Loucy (cell line): Measurements from ENCODE around the gene PPP1CA.

Experiments used
- H2AFZ ChIP-seq: fragments of 200-600 bp; sonication (generic); 2 replicates; pipeline ENCODE4 v1.6.0; 2016; ENCODE audit warnings: antibody characterized with exemption, mild to moderate bottlenecking, low read length, moderate library complexity
- H3F3A ChIP-seq: fragments of 200-600 bp; 2 replicates; pipeline ENCODE4 v1.6.0; 2016; ENCODE audit warnings: antibody characterized with exemption, low read depth, mild to moderate bottlenecking
- H3K27me3 ChIP-seq: fragments of 200-600 bp; sonication (generic); 2 replicates; pipeline ENCODE4 v1.6.1; 2014; ENCODE audit warnings: low read length, mild to moderate bottlenecking; ENCODE audit not compliant: insufficient read depth, poor library complexity, severe bottlenecking
- H3K36me3 ChIP-seq: fragments of 200-600 bp; sonication (generic); 2 replicates; pipeline ENCODE4 v1.6.1; 2016; ENCODE audit warnings: low read length; ENCODE audit not compliant: insufficient read depth
- H3K4me1 ChIP-seq: fragments of 200-600 bp; sonication (generic); 2 replicates; pipeline ENCODE4 v1.5.1; 2014; ENCODE audit warnings: low read length, mild to moderate bottlenecking; ENCODE audit not compliant: insufficient read depth, poor library complexity, severe bottlenecking
- H3K4me2 ChIP-seq: fragments of 200-600 bp; sonication (generic); 2 replicates; pipeline ENCODE4 v1.6.0; 2014; ENCODE audit warnings: antibody characterized with exemption, low read length, low read depth, mild to moderate bottlenecking; ENCODE audit not compliant: poor library complexity, severe bottlenecking
- H3K4me3 ChIP-seq: fragments of 200-600 bp; sonication (generic); 2 replicates; pipeline ENCODE4 v1.5.1; 2014; ENCODE audit warnings: low read length, mild to moderate bottlenecking, mixed read lengths; ENCODE audit not compliant: poor library complexity, severe bottlenecking
- H3K79me2 ChIP-seq: fragments of 200-600 bp; sonication (generic); 2 replicates; pipeline ENCODE4 v1.6.1; 2014; ENCODE audit warnings: low read length; ENCODE audit not compliant: insufficient read depth
- H3K9ac ChIP-seq: fragments of 200-600 bp; sonication (generic); 2 replicates; pipeline ENCODE4 v1.6.0; 2014; ENCODE audit warnings: mild to moderate bottlenecking, low read depth, low read length, moderate library complexity; ENCODE audit not compliant: poor library complexity, severe bottlenecking
- H3K9me2 ChIP-seq: fragments of 200-600 bp; sonication (generic); replicated peaks from 2 replicates; pipeline ENCODE4 v1.6.1; 2016; ENCODE audit warnings: low read depth, low read length, mixed read lengths
- H3K9me3 ChIP-seq: fragments of 200-600 bp; sonication (generic); 2 replicates; pipeline ENCODE4 v1.6.1; 2014; ENCODE audit warnings: mild to moderate bottlenecking, antibody characterized with exemption, low read length, low read depth; ENCODE audit not compliant: insufficient read depth
- H4K20me1 ChIP-seq: fragments of 200-600 bp; sonication (generic); 2 replicates; pipeline ENCODE4 v1.6.0; 2014; ENCODE audit warnings: antibody characterized with exemption, low read length, mild to moderate bottlenecking; ENCODE audit not compliant: insufficient read depth, poor library complexity, severe bottlenecking
- EZH2phosphoT487 ChIP-seq: fragments of 200-600 bp; IDR thresholded peaks from 2 replicates; pipeline ENCODE4 v1.6.1; 2018; ENCODE audit warnings: antibody characterized with exemption, mild to moderate bottlenecking, moderate library complexity, borderline replicate concordance
- TF ChIP-seq, protein P1 (sequence below): fragments of 200-600 bp; sonication (generic); conservative IDR thresholded peaks from 2 replicates; pipeline ENCODE4 v1.5.1; 2014; ENCODE audit warnings: mild to moderate bottlenecking, antibody characterized with exemption, low read length

Gene PPP1CA

GRCh38 chr11:67392183-67392715 is 9.4 kb downstream of the PPP1CA start:
- Histone ChIP-seq H3K4me3 (peak overlapping the region; percentile 97), H3K9me3 (no peaks in the 10 kb centered on the region), H4K20me1 (peaks cover 28% of the 10 kb centered on the region), H3F3A (peaks cover 3% of the 10 kb centered on the region; the same call in 1 of the 2 replicates), H3K9me2 (no peaks in the 10 kb centered on the region), H3K79me2 (peaks cover 63% of the 10 kb centered on the region; the same call in 1 of the 2 replicates), H3K9ac (peak overlapping the region; percentile 91), H3K4me1 (peaks cover 33% of the 10 kb centered on the region), H3K27me3 (no peaks in the 10 kb centered on the region), H2AFZ (peak overlapping the region; percentile 31; the same call in 1 of the 2 replicates), H3K4me2 (peak overlapping the region; percentile 98), H3K36me3 (peaks cover under 1% of the 10 kb centered on the region; the same call in 1 of the 2 replicates)
- TF ChIP-seq, protein P1, sequence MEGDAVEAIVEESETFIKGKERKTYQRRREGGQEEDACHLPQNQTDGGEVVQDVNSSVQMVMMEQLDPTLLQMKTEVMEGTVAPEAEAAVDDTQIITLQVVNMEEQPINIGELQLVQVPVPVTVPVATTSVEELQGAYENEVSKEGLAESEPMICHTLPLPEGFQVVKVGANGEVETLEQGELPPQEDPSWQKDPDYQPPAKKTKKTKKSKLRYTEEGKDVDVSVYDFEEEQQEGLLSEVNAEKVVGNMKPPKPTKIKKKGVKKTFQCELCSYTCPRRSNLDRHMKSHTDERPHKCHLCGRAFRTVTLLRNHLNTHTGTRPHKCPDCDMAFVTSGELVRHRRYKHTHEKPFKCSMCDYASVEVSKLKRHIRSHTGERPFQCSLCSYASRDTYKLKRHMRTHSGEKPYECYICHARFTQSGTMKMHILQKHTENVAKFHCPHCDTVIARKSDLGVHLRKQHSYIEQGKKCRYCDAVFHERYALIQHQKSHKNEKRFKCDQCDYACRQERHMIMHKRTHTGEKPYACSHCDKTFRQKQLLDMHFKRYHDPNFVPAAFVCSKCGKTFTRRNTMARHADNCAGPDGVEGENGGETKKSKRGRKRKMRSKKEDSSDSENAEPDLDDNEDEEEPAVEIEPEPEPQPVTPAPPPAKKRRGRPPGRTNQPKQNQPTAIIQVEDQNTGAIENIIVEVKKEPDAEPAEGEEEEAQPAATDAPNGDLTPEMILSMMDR = no peak
- no peak for TF ChIP-seq EZH2phosphoT487

GRCh38 chr11:67391304-67392182 is 10.1 kb downstream of the PPP1CA start, which contains the start of gene RAD9A:
Gene RAD9A, plus strand, starts transcription at chr11:67391986. Its CDS starts 59 bp downstream, at chr11:67392045.
- no peak for TF ChIP-seq EZH2phosphoT487
- TF ChIP-seq, protein P1 = no peak
- H3K9me3 ChIP-seq = no peaks in the 10 kb centered on the region
- peak within 1 kb of the TSS; percentile 97 for H3K4me3 ChIP-seq
- H4K20me1 ChIP-seq = peaks cover 21% of the 10 kb centered on the region
- H3K9ac ChIP-seq = peak within 1 kb of the TSS; percentile 91
- H3K79me2 ChIP-seq = peaks cover 56% of the 10 kb centered on the region; the same call in 1 of the 2 replicates
- no peaks in the 10 kb centered on the region for H3K9me2 ChIP-seq
- peak within 1 kb of the TSS; percentile 98 for H3K4me2 ChIP-seq
- H3F3A ChIP-seq = peaks cover 3% of the 10 kb centered on the region; the same call in 1 of the 2 replicates
- no peaks in the 10 kb centered on the region for H3K27me3 ChIP-seq
- H3K4me1 ChIP-seq = peaks cover 26% of the 10 kb centered on the region
- peak within 1 kb of the TSS; percentile 82 for H2AFZ ChIP-seq
- H3K36me3 ChIP-seq = no peaks in the 10 kb centered on the region; the same call in 1 of the 2 replicates

DNA sequence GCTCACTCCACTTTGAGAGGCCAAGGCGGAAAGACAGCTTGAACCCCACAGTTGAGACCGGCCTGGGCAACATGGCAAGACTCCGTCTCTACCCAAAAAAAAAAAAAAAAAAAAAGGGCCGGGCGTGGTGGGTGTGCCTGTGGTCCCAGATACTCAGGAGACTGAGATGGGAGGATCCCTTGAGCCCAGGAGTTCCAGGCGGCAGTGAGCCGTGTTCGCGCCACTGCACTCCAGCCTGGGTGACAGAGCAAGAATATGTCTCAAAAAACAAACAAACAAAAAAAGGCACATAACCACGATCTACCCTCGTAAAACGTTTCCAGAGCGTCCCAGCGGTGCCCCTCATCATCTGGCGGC is 10.7 kb downstream of the PPP1CA start:
- Histone ChIP-seq H3K9me3 (no peaks in the 10 kb centered on the region), H4K20me1 (peaks cover 15% of the 10 kb centered on the region), H3K9ac (peak overlapping the region; percentile 91), H3K27me3 (no peaks in the 10 kb centered on the region), H2AFZ (peak overlapping the region; percentile 82), H3K4me3 (peak overlapping the region; percentile 97), H3K9me2 (no peaks in the 10 kb centered on the region), H3K4me1 (peaks cover 20% of the 10 kb centered on the region), H3K79me2 (peaks cover 50% of the 10 kb centered on the region; the same call in 1 of the 2 replicates), H3F3A (peaks cover 3% of the 10 kb centered on the region; the same call in 1 of the 2 replicates), H3K4me2 (peak overlapping the region; percentile 98), H3K36me3 (no peaks in the 10 kb centered on the region; the same call in 1 of the 2 replicates)
- TF ChIP-seq, protein P1 = no peak
- TF ChIP-seq EZH2phosphoT487 = no peak
